GM18861 (cell line): ENCODE measurements around the gene MYO1B.

Experiments
- ATAC-seq: cut with Tn5 transposase; IDR thresholded peaks from one replicate; pipeline ENCODE4 v1.9.1; 2021; ENCODE audit not compliant: unreplicated experiment

Gene MYO1B

GRCh38 chr2:191319186-191319585 is 74.0 kb downstream of the MYO1B start:
- no peak for ATAC-seq

GRCh38 chr2:191320881-191321280 is 75.7 kb downstream of the MYO1B start:
- ATAC-seq, result no peak

- ATAC-seq, result no peak
Observed at GRCh38 chr2:191321861-191322662, 76.9 kb downstream of the MYO1B start.

GRCh38 chr2:191322828-191323506 is 77.8 kb downstream of the MYO1B start:
- no peak for ATAC-seq

GRCh38 chr2:191325651-191326365 is 80.6 kb downstream of the MYO1B start:
- no peak for ATAC-seq

- no peak for ATAC-seq
Observed at GRCh38 chr2:191327484-191327883, 82.3 kb downstream of the MYO1B start.

- ATAC-seq, result no peak
Observed at GRCh38 chr2:191328150-191328809, 83.1 kb downstream of the MYO1B start.

GRCh38 chr2:191329841-191330240 is 84.6 kb downstream of the MYO1B start:
- no peak for ATAC-seq

- no peak for ATAC-seq
Observed at GRCh38 chr2:191333911-191334357, 88.7 kb downstream of the MYO1B start.

GRCh38 chr2:191335875-191336464 is 90.8 kb downstream of the MYO1B start:
- ATAC-seq, result no peak

- no peak for ATAC-seq
Observed at GRCh38 chr2:191341436-191341835, 96.2 kb downstream of the MYO1B start.

GRCh38 chr2:191343796-191344338 is 98.7 kb downstream of the MYO1B start:
- no peak for ATAC-seq

- ATAC-seq, result no peak
Observed at GRCh38 chr2:191345788-191346187, 100.6 kb downstream of the MYO1B start.

- ATAC-seq, result no peak
Observed at GRCh38 chr2:191347154-191347553, 102.0 kb downstream of the MYO1B start.

- ATAC-seq, result no peak
Observed at GRCh38 chr2:191347881-191348280, 102.7 kb downstream of the MYO1B start.

- ATAC-seq, result no peak
Observed at GRCh38 chr2:191349990-191350389, 104.8 kb downstream of the MYO1B start.

- no peak for ATAC-seq
Observed at GRCh38 chr2:191350826-191351225, 105.6 kb downstream of the MYO1B start.

GRCh38 chr2:191351298-191351697 is 106.1 kb downstream of the MYO1B start:
- no peak for ATAC-seq

- ATAC-seq, result no peak
Observed at GRCh38 chr2:191351921-191352320, 106.7 kb downstream of the MYO1B start.

- no peak for ATAC-seq
Observed at GRCh38 chr2:191352536-191352935, 107.3 kb downstream of the MYO1B start.
